Measurements from ENCODE around the gene ENG.
"Not testable (repeated sequence)": the region's sequence is repeated elsewhere in the genome, so short reads cannot be mapped to it uniquely, and the experiment has no call there.

ENG gene

DNA sequence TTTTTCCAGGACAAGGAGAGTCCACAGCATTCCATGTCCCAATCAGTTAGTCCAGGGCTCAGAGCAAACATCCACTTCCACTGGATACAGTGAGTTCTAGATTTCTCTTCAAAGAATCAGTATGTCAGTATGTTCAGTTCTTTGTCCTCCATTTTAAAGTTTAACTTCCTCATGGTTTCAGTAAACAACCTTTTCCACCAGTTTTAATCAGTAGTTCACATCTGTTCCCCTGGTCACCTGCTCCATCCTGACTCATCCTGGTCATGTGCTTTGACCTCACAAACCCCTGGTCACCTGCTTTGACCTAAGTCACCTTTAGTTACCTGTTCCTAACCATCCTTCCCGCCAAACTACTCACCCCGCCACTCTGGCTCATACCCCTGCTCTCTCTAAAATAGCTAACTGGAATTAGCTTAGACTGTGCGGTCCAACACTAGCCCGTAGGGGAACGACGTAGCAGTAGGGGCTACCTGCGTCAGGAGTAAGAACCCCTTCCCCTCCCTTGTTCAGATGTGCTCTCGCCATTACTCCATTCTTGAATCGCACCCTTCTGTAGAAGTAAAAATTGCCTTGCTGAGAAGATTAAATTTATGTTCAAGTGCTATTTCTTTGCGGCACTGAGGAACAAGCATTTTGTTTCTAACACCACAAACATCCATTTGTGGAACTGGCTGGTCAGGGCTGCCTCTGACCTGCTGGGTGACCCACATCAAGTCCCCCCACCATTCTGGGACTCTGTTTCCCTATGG lies 5.5 kb downstream of the ENG start:
- no peak for TF ChIP-seq ZNF274 (IDR thresholded peaks at IDR 0.05; ENCODE audit: low read depth, low read length)
- no peak overlapping the region for H3K4me3 ChIP-seq (ENCODE audit: low read length)

- TF ChIP-seq ZNF274 (IDR thresholded peaks at IDR 0.05; ENCODE audit: low read depth, low read length): no peak
- H3K4me3 ChIP-seq (ENCODE audit: low read length): no peak overlapping the region
These were observed 6.4 kb downstream of the ENG start for GRCh38 chr9:127847833-127848755.

DNA sequence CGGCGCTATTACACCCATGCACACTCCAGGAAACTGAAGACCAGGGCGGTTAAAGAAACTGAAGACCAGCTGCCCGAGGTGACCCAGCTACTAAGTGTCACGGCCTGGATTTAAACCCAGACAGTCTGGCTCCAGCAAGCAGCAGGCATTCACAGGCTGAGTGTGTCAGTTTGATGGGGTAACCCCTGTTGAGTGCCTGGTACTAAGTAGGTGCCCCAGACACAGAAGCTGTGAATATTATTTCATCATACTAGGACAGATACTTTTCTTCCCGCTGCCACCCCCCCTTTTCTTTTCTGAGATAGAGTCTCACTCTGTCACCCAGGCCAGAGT lies 7.3 kb downstream of the ENG start:
- TF ChIP-seq ZNF274 (IDR thresholded peaks at IDR 0.05; ENCODE audit: low read depth, low read length): no peak
- no peak overlapping the region for H3K4me3 ChIP-seq (ENCODE audit: low read length)

- TF ChIP-seq ZNF274 (IDR thresholded peaks at IDR 0.05; ENCODE audit: low read depth, low read length): no peak
- H3K4me3 ChIP-seq (ENCODE audit: low read length): no peak overlapping the region
These were observed 7.8 kb downstream of the ENG start for GRCh38 chr9:127846443-127847177.

GRCh38 chr9:127845619-127846018 lies 8.8 kb downstream of the ENG start:
- H3K4me3 ChIP-seq (ENCODE audit: low read length): not testable (repeated sequence)

- no peak overlapping the region for H3K4me3 ChIP-seq (ENCODE audit: low read length)
- TF ChIP-seq ZNF274 (IDR thresholded peaks at IDR 0.05; ENCODE audit: low read depth, low read length): no peak
These were observed 9.6 kb downstream of the ENG start for GRCh38 chr9:127844821-127845359.

DNA sequence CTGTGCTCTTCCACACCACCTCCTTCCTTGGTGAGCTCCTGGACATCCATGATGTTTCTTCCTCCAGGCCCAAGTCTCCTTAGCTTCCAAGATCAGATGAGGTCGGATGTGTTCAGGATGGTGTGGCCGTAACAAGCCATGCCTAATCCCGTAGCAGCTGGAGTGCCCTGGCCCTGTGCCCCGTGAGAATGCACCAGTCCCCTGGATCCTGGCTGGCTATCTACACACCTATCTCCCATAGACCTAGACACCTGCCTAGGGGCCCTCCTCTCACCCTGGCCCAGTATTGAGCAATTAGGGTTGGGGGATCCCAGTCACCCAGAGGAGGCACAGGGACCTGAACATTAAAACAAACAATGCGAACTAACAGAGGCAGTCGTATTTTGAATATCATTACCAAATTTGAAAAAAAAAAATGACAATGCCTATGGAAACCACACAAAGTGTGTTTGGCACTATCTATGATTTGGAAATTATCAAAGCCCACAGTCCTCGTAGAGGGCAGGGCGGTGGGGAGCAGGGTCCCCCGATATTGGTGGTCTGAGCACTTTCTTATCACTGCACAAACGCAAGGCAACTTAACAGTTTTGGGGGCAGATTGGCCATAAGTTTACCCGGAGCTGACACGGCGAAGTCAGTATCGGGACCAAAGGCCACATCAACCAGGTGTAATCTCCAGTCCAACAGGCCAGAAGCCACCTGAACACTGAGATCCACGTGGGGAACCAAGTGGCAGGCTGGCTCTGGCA lies 13.2 kb downstream of the ENG start:
- TF ChIP-seq ZNF274 (IDR thresholded peaks at IDR 0.05; ENCODE audit: low read depth, low read length): no peak
- H3K4me3 ChIP-seq (ENCODE audit: low read length): no peak overlapping the region

- no peak overlapping the region for H3K4me3 ChIP-seq (ENCODE audit: low read length)
- TF ChIP-seq ZNF274 (IDR thresholded peaks at IDR 0.05; ENCODE audit: low read depth, low read length): no peak
These were observed 15.9 kb downstream of the ENG start for GRCh38 chr9:127838375-127839078.

- TF ChIP-seq ZNF274 (IDR thresholded peaks at IDR 0.05; ENCODE audit: low read depth, low read length): no peak
These were observed 17.1 kb downstream of the ENG start for GRCh38 chr9:127837346-127837745.

GRCh38 chr9:127836561-127836960 lies 17.9 kb downstream of the ENG start:
- not testable (repeated sequence) for H3K4me3 ChIP-seq (ENCODE audit: low read length)

More at GRCh38 chr9:127837346-127837745, 17.1 kb downstream of the ENG start:
- H3K4me3 ChIP-seq (ENCODE audit: low read length): no peak overlapping the region

- H3K4me3 ChIP-seq (ENCODE audit: low read length): no peak overlapping the region
- TF ChIP-seq ZNF274 (IDR thresholded peaks at IDR 0.05; ENCODE audit: low read depth, low read length): no peak
These were observed 18.4 kb downstream of the ENG start for GRCh38 chr9:127835991-127836516.

DNA sequence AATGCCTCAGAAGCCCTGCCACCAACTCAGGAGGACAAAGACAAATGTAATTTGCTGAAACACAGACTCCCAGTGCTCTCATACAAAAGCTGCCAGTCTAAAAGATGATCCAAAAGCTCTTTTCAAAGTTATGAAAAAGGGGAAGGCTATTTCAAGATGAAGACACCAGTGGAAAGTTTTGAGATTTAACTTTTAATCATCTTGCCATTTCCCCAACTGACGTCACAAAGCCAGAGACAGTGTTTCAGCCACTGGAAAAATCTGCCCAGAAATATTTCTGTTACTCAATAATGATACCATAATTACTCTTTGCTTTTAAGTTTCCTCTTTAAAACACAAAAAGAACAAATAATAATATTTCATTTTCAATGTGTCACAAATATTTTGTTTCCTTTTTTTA lies 20.9 kb downstream of the ENG start:
- no peak for TF ChIP-seq ZNF274 (IDR thresholded peaks at IDR 0.05; ENCODE audit: low read depth, low read length)
- H3K4me3 ChIP-seq (ENCODE audit: low read length): no peak overlapping the region

DNA sequence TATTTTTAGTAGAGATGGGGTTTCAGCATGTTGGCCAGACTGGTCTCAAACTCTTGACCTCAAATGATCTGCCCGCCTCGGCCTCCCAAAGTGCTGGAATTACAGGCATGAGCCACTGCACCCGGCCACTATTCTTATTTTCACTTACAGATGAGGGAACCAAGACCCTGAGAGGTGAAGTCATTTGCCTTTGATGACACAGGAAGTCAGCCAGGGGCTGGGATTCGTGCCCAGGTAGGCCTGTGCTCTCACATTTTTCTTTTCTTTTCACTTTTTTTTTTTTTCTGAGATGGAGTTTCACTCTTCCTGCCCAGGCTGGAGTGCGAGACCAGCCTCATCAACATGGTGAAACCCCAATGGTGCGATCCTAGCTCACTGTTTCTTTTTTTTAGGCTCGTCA lies 22.2 kb downstream of the ENG start:
- no peak overlapping the region for H3K4me3 ChIP-seq (ENCODE audit: low read length)
- no peak for TF ChIP-seq ZNF274 (IDR thresholded peaks at IDR 0.05; ENCODE audit: low read depth, low read length)

Measured in GM08714 (cell line).